T47D (cell line): ENCODE results near the gene AIRE.

Experiments
- DNase-seq, 2 experiments: peaks; one replicate each; pipeline versions ENCODE4 v3.0.0 to v3.0.0-alpha.2; 2011 to 2012; ENCODE audit warnings: low read depth in 1 of 2, low spot score in 1 of 2
- JUND ChIP-seq: IDR thresholded peaks from 2 replicates; pipeline ENCODE4 v1.6.1; 2012; ENCODE audit warnings: low read depth
- in situ Hi-C: cut with HindIII; loops from 2 replicates; pipeline ENCODE4 v1.10.0; 2016; ENCODE audit warnings: low sequenced_read_pairs, low pct_unique_long_range_greater_than_20kb

The AIRE gene

DNA sequence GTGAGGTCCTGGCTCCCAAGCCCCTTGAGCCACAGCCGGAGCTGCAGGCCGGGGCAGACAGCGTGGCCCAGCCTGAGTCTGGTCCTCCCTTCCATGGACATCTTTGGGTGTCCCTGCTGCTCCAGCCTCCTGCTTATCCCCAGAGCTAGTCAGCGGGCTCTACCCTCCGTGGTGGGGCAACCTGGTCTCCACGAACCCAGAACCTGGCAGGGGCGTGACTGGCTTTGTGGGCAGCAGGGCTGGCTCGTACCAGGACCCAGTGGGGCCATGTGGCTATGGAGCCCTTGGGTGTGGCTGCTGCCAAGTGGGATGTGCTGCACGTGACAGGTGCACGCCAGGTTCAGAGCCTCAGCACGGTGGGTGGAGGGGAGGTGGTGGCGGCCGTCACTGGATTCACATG is 35.2 kb downstream of the AIRE start:
- no peak for DNase-seq
- in situ Hi-C loops: no loop called here

DNA sequence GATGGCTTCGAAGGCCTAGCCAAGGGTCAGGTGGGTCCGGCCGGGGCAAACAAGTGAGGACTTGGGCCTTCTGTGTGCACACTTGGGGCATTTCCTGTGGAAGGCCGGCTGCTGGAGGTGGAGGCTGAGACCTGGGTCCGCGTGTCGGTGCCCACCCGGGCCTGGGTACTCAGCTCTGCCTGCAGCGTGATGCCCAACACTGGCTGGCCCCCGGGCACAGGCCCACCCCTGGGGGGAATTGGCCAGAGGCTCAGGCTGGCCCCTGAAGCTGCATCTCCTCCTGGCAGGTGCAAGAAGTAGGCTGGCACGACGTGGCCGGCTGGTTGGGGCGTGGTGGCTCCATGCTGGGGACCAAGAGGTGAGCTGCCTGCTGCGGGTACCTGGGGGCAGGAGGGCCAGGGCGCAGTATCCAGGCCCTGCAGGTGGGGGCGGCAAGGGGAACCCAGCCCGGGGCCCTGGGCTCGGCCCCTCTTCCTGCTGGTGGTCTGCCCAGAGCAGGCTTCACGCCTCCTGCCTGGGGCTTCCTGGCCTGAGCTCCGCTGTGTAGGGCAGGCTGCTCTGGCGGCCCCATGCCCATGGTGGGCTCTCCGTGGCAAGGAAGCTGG is 36.3 kb downstream of the AIRE start:
- in situ Hi-C loops: no loop called here
- DNase-seq: no peak
- no peak for TF ChIP-seq JUND

More for the DNA sequence above, 35.2 kb downstream of the AIRE start:
- TF ChIP-seq JUND: no peak

DNA sequence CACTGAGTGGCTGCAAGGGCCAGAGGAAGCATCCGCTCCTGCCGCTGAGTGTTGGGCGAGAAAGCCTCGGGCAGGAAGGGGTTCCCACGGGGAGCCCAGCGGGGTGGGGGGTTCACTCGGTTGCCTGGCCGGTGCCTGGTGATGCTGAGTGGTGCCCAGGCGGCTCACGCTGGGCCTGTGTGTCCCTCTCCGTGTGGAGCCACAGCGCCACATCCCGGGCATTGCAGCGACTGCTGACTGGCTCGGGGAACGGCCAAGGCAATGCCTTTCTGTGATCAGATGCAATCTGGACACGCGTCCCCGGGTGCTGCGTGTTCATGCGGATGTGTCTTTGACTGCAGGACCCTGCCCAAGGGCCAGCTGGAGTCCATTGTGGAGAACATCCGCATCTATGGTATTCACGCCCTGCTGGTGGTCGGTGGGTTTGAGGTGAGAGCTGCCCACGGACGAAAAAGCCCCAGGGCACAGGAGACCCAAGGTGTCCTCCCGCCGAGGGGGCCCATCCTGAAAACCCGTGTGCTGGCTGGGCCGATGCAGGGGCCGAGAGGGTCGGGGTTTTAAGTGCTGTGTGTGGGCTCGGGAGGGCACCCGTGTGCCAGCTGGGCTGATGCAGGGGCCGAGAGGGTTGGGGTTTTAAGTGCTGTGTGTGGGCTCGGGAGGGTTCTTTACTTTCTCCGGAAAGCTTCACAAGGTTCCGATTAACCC is 37.1 kb downstream of the AIRE start:
- in situ Hi-C loops: no loop called here
- DNase-seq: no peak
- no peak for TF ChIP-seq JUND

DNA sequence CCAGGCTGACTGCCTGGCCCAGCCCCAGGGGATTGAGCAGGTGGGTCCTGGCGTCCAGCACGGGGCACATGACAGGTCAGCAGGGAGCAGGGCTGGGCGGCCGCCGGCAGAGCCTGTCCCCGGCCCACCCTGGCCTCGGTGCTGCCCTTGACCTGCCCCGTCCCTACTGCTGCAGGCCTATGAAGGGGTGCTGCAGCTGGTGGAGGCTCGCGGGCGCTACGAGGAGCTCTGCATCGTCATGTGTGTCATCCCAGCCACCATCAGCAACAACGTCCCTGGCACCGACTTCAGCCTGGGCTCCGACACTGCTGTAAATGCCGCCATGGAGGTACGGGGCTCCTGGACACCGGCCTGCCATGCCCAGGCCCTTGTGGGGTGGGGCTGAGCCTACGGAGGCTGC is 37.9 kb downstream of the AIRE start:
- in situ Hi-C loops: no loop called here
- no peak for DNase-seq
- no peak for TF ChIP-seq JUND

DNA sequence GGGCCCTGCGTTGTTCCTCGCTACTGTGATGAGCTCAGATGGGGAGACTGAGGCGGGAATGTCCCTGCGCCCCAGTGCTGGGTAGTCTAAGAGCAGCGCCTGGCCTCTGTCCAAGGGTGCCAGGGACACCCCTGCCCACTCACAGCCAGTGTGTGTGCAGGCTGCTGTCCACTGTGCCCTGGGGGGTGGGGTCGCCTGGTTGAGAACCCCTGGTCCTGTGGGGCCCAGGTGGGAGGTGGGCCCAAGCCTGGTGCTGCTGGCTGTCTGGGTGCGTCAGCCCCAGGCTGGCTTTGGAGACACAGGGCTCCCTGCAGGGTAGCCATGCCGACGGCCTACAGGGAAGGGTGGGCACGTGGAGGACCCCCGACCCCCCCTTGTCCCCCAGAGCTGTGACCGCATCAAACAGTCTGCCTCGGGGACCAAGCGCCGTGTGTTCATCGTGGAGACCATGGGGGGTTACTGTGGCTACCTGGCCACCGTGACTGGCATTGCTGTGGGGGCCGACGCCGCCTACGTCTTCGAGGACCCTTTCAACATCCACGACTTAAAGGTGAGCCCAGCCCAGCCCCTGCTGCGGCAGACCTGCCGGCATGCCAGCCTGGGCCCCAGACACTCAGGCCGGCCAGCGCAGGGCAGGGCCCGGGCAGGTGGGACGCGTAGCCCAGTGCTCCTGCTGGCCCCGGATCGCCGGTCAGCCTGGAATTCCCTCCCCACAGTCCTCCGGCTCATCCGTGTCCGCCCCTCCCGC is 38.6 kb downstream of the AIRE start:
- in situ Hi-C loops: no loop called here
- no peak for TF ChIP-seq JUND
- no peak for DNase-seq

DNA sequence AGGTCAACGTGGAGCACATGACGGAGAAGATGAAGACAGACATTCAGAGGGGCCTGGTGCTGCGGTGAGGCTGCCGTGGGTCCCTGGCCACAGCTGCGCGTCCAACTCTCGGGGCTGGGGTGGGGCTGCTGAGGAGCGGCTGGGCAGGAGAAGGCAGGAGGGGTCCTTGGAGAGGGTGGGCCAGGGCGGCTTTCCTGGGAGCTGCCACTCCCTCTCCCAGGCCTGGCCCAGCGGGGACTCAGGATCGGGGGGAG is 39.1 kb downstream of the AIRE start:
- TF ChIP-seq JUND: no peak
- no peak for DNase-seq

DNA sequence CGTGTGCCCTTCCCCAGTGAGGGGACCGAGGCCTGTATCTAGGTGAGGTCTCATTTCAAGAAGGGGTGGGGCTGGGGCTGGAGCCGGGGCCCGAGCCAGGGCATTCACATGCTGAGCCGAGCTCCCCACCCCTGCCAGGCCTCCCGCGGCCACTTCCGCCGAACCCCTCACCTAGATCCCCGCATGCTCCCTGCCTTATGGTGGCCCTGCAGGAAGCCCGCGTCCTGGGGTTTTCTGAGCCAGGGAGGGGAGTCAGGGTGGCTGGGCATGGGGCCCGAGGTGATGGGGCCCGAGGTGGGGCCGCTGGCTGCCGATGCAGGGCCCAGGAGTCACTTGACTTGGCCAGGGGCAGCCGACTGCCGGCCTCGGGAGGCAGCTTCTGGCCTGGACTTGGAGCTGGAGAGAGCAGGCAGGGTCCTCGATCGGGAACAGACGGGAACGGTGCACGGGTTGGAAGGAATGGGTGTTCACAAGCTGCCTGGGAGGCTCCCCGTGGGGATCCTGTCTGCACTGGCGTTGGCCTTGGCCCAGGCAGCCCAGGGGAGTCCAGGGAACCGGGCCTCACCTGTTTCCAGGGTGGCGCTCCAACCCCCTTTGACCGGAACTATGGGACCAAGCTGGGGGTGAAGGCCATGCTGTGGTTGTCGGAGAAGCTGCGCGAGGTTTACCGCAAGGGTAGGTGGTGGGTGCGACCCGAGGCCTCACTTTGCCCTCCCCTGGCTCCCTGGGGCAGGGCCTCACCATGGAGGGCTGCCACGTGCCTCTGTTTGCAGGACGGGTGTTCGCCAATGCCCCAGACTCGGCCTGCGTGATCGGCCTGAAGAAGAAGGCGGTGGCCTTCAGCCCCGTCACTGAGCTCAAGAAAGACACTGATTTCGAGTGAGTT is 40.0 kb downstream of the AIRE start:
- no peak for TF ChIP-seq JUND
- in situ Hi-C loops: no loop called here
- DNase-seq: no peak

More for the DNA sequence above, 39.1 kb downstream of the AIRE start:
- in situ Hi-C loops: no loop called here

DNA sequence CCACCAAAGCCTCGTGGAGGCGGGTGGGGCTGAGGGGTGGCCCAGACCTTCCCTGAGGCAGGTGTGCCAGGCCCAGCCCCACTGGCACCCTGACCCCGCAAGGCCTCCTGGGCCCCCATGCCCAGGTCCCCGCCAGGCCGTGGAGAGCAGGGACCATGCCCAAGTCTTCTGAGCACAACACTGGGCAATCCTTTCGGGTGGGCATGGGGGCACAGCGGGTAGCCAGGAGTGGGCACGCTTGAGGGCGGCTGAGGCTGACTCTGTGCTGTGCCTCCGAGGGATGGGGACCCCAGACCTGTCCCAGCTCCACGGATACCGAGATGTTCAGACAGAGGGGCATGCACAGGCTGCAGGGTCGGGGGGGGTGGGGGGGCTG is 40.6 kb downstream of the AIRE start:
- no peak for TF ChIP-seq JUND
- in situ Hi-C loops: no loop called here
- DNase-seq: no peak

DNA sequence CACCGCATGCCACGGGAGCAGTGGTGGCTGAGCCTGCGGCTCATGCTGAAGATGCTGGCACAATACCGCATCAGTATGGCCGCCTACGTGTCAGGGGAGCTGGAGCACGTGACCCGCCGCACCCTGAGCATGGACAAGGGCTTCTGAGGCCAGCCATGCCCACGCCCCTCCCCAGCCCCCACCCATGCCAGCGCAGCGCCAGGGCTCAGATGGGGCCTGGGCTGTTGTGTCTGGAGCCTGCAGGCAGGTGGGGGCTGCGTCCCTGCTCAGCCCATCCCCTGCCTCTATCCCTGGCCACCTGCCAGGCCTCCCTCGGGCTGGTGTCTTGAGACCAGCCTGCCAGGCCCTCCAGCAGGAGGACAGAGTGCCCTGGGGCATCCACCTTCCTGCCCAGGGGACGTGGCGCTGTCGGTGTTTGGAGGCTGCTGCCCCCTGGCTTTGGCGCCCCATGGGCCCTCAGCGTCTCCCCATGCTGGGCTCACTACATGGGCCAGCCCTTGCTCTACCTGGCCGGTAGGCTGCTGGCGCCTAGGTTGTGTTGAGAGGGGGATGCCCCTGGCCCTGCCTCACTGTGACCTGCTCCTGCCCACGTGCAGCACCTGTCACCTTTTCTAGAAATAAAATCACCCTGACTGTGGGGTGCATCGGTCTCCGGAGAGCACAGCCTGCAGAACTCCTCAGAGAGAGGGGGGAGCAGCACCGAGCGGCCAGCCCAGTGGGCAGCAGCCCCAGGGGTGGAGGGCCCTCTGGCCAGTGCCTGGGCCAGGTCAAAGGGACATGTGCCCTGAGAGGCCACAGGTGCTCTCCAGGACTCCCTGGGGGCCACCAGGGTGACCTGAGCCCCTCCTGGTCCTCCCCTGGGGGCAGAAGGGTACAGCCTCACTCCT is 41.3 kb downstream of the AIRE start:
- in situ Hi-C loops: no loop called here

DNA sequence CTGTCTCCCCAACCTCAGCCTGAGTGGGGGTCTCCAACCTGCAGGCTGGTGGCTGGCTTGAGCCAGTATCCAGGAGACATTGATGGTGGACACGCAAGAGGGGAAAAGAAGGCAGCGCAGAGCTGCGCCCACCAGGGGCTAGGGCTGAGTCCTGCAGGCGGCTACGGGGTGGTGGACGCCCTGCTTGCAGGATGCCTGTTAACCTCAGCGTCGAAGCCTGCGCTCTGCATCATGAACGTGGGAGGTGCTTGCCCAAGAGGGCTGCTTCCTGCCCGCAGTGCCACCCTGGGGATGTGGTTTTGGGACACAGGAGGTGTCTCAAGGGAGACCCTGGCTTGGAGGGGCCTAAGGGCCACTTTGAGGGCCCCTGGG is 41.9 kb downstream of the AIRE start:
- no peak for DNase-seq
- in situ Hi-C loops: no loop called here
- TF ChIP-seq JUND: no peak

More for the DNA sequence above, 41.3 kb downstream of the AIRE start:
- no peak for TF ChIP-seq JUND
- no peak for DNase-seq

DNA sequence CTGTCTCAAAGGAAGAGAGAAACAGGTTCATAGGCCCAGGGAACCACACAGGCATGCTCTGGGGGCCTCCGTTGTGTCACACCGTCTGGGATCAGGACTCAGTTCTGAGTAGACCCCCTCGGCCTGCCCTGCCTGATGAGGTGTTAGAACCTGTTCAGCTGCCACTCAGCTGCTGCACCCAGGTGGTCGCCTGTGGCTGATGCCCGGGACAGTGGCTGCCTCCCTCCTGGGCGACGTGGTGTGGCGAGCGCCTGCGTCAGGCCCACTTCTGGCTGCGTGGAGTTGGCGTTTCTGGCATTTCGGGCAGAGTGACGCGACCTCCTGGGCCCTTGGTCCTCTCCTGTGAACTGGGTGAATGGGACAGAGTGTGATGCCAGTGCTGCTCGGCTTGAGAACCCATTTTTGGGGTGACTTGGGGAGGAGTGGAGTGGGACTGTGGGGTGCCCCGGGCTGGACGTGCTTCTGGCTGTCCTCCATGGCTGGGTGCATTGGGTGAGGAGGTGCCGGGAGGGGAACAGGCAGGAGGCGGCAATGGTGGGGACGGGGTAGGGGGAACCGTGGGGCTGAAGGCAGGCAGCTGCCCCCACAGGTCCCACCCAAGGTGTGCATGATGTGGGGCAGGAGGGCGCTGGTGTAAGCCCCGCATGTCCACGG is 42.7 kb downstream of the AIRE start:
- in situ Hi-C loops: no loop called here
- DNase-seq: no peak
- TF ChIP-seq JUND: no peak
